GM13977 (cell line): Measurements from ENCODE around the gene CTBP2.

Experiments
- DNase-seq: peaks from one replicate; pipeline ENCODE4 v3.0.0; 2012; ENCODE audit warnings: low spot score
- CTCF ChIP-seq: IDR thresholded peaks from 2 replicates; pipeline ENCODE4 v1.5.1; 2012; ENCODE audit warnings: mild to moderate bottlenecking, control low read depth; ENCODE audit not compliant: insufficient read depth; ENCODE audit errors: extremely low read depth, missing control alignments
- in situ Hi-C: fragments of 300-500 bp; cut with MboI; formaldehyde crosslinking; loops from one replicate; pipeline ENCODE4 v1.12.0; 2022; ENCODE audit warnings: low sequenced_read_pairs, low pct_unique_long_range_greater_than_20kb, mixed read lengths, inconsistent platforms; ENCODE audit not compliant: unreplicated experiment

The CTBP2 gene

DNA sequence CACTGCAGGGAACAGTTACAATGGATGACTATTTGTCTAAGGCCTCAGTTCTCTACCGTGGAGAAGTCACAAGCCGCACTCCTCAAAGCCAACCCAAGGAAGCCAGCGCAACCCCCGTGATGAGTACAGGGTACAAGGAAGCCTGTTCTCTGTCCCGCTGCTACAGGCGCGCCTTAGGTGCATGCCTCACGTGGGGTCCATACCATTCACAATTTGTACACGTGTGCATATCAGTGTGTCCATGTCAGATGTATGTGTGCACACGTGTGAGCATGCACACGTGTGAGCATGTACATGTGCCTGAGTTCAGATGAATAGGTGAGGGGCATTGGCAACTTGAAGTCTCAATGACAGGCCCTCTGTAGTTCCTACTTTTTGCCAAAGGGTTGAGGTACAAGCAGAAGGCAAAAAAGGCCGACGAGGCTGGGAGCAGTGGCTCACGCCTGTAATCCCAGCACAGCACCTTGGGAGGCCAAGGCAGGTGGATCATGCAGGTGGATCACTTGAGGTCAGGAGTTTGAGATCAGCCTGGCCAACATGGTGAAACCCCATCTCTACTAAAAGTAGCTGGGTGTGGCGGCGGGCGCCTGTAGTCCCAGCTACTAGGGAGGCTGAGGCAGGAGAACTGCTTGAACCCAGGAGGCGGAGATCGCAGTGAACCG, 62.8 kb downstream of the CTBP2 start:
- DNase-seq = no peak
- no peak for TF ChIP-seq CTCF
- in situ Hi-C loops = no loop called here

DNA sequence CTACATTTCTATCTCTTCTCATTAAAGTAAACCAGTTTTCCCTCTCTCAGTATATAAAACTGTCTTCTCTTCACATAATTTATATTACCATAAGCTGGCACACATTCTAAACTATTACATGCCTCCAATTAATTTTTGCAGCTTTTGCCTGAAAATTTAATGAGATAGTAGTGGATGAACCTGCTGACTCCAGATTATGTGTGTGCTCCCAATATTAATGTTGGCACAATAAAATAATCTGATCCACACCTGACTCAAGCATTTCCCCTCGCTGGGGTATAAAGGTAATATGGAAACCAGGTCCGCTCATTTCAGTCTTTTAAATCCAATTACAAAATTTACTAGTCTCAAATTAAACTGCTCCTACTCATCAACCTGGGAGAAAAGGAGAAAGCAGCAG, 63.4 kb downstream of the CTBP2 start:
- TF ChIP-seq CTCF = no peak
- in situ Hi-C loops = no loop called here
- DNase-seq = no peak

- in situ Hi-C loops = no loop called here
- TF ChIP-seq CTCF = no peak
- peak; percentile 34 for DNase-seq
Measured at GRCh38 chr10:125096371-125096770, 64.0 kb downstream of the CTBP2 start.

- DNase-seq = no peak
- no peak for TF ChIP-seq CTCF
- in situ Hi-C loops = no loop called here
Measured at GRCh38 chr10:125095776-125096175, 64.6 kb downstream of the CTBP2 start.

GRCh38 chr10:125095228-125095627, 65.1 kb downstream of the CTBP2 start:
- in situ Hi-C loops = no loop called here
- TF ChIP-seq CTCF = no peak
- DNase-seq = no peak

DNA sequence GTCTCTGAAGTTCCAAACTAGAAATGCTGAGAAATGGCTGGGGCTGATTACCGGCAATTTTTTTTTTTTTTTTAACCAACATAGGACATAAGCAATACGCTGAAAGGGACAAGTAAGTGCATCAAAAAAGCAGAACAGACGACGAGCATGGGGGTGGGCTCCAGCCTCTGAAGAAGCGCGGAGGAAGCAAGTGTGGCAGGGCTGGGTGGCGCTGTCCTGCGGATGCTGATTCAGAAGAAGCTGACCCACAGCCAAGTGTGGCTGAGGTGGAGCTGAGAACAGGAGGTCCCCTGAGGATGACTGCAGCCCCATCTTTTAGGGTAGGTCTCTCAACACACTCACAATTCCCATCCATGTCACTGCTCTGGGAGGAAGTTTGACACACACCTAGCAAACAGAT, 65.6 kb downstream of the CTBP2 start:
- in situ Hi-C loops = no loop called here
- no peak for DNase-seq
- no peak for TF ChIP-seq CTCF
